ENCODE measurements around the gene IFNG-AS1. TPM values are rescaled to one million over a fixed set of nuclear protein-coding genes. Genes with fewer than 3 reads are reported as not detected.

Gene IFNG-AS1
- total RNA-seq, 1 donor: not detected

DNA sequence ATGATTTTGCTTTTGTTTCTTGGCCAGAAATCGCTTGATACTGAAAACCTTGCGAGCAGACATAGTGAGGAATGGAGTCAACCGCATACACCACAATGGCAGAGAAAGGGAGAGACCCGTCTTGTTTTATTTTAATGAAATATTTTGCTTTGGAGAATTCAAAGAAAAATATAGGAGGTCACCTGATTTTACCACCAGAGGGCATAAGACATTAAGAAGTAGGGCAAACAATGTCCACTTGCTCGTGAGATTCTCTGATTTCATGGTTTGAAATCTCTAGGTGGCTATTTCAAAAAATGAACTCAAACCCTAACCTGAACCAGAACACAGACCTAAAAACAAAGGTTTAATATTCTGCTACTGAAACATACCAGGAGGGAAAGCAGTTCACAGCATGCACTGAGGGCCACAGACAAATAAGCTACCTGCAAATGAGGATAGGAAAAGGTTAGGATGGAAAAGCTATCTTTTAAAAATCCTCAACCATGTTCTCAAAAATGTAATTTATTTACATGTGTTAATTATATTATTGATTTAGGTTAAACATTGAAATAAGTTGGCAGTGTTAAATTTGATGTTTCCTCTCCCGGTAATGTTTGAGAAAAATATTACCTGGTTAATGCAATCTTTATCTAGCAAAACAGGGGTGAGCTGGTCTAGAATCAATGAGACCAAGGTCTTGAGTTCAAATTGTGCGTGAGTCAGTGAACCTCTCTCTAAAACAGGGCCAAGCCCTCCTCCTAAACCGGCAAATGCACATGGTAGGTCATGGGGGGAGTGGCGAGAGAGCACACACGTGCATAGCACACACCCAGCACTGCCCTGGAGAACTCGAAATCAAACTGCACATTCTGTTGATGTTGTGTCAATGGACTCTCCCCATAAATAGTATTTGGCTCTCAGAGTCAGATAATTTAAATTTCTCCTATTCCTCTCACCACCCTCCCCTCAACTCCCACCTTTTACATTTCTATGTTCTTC is 12.5 kb downstream of the IFNG-AS1 start:
- H3K4me3 ChIP-seq (ENCODE audit: low read depth, low read length): no peak overlapping the region
- TF ChIP-seq, protein P1, sequence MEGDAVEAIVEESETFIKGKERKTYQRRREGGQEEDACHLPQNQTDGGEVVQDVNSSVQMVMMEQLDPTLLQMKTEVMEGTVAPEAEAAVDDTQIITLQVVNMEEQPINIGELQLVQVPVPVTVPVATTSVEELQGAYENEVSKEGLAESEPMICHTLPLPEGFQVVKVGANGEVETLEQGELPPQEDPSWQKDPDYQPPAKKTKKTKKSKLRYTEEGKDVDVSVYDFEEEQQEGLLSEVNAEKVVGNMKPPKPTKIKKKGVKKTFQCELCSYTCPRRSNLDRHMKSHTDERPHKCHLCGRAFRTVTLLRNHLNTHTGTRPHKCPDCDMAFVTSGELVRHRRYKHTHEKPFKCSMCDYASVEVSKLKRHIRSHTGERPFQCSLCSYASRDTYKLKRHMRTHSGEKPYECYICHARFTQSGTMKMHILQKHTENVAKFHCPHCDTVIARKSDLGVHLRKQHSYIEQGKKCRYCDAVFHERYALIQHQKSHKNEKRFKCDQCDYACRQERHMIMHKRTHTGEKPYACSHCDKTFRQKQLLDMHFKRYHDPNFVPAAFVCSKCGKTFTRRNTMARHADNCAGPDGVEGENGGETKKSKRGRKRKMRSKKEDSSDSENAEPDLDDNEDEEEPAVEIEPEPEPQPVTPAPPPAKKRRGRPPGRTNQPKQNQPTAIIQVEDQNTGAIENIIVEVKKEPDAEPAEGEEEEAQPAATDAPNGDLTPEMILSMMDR (IDR thresholded peaks at IDR 0.05; ENCODE audit: insufficient read depth, low read depth, low read length): peak; percentile 43
- DNase-seq (ENCODE audit: low read depth): peak; percentile 8

DNA sequence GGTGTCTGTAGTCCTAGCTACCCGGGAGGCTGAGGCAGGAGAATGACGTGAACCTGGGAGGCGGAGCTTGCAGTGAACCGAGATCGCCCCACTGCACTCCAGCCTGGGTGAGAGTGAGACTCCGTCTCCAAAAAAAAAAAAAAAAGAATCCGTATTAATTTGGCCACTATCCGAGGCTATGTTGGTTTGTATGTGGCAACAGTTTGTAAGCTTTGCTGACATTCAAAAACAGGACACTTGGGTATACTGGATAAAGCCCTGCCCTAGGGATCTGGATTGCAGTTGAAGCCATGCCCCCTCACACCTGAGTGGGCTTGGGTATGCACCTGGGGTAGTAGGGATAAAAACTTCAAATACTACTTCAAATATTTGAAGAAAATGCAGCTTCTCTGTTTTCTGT is 14.5 kb downstream of the IFNG-AS1 start:
- no peak overlapping the region for H3K4me3 ChIP-seq (ENCODE audit: low read depth, low read length)
- DNase-seq (ENCODE audit: low read depth): no peak
- TF ChIP-seq, protein P1 (IDR thresholded peaks at IDR 0.05; ENCODE audit: insufficient read depth, low read depth, low read length): no peak

DNA sequence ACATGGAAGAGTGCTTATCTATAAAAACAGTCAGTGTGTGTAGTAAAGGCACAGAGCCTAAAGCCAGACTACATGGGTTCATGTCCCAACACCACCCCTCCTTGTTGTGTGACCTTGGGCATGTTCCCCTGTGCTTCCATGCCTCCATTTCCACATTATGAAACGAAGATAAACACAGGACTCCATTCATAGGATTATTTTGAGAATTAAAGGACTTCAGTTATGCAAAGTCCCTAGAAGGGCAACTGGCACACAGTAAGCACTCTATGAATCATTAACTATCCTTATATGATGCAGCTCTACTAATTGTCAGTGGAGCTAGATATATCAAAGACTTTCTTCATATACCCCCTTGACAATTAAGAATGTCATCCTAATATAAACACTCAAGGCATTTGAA is 17.8 kb downstream of the IFNG-AS1 start:
- TF ChIP-seq, protein P1 (IDR thresholded peaks at IDR 0.05; ENCODE audit: insufficient read depth, low read depth, low read length): no peak
- no peak overlapping the region for H3K4me3 ChIP-seq (ENCODE audit: low read depth, low read length)
- no peak for DNase-seq (ENCODE audit: low read depth)

DNA sequence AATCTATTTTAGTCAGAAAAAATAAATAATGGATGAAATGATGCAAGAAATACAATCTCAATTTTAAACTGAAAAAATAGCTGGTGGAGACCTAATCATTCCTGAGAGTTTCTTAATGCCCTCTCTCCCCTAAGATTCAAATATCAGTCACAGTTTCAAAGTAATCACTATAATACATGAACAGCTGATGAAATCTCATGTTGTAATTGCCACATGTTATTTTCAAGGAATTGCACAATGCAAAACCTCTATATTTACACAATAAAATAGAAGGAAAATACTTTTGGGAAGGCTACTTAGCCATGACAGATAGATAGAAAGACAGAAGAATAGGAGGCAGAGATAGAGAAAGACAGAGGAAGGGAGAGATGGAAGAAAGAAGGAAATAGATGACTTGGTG is 18.2 kb downstream of the IFNG-AS1 start:
- DNase-seq (ENCODE audit: low read depth): peak; percentile 63

DNA sequence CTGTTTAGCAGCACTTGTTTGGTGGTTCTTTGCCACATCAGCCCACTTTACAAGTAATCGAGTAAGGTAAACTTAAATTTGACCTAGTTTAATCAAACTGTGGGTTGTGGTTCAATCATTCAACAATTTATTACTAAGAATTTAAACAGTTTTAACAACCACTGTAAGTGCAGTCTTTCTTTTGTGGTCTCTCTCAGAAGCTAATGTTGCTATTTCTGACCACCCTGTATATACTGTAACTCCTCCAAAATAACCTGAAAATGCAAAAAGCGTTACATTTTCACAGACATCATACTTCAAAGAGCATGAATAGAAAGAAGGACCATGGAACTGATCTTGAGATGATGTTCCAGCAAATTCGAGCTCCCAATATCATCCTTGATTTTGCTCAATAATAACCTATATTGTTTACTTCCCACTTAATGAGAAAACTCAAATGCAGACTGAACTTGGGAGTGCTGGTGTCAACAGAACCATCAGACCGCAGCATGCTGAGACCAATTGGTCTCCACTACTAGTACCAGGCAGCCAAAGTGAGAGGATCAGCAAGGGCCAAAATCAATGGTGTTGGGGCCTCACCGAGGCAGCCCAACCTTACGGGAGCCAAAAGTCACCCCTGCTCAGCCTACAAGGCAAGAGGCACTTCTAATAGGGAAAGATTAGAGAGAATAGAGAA is 22.1 kb downstream of the IFNG-AS1 start:
- H3K4me3 ChIP-seq (ENCODE audit: low read depth, low read length): no peak overlapping the region
- TF ChIP-seq, protein P1 (IDR thresholded peaks at IDR 0.05; ENCODE audit: insufficient read depth, low read depth, low read length): no peak
- no peak for DNase-seq (ENCODE audit: low read depth)

More for the DNA sequence above, 18.2 kb downstream of the IFNG-AS1 start:
- H3K4me3 ChIP-seq (ENCODE audit: low read depth, low read length): no peak overlapping the region
- TF ChIP-seq, protein P1 (IDR thresholded peaks at IDR 0.05; ENCODE audit: insufficient read depth, low read depth, low read length): no peak

DNA sequence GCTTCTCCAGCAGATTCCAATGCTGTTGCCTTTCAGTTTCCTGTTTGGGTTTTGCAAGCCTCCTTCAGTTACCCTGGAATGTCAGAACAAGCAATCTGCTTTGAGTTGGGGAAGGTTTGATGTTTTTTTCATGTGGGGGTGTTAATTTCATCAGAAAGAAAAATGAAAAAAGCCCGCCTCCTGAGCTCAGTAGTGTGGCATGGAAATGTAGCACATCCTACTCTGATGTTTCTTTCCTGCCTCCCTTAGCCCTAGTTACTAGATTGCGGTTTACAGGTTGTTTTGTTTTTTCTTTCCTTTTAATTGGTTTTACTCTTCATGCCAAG is 22.6 kb downstream of the IFNG-AS1 start:
- TF ChIP-seq, protein P1 (IDR thresholded peaks at IDR 0.05; ENCODE audit: insufficient read depth, low read depth, low read length): no peak
- DNase-seq (ENCODE audit: low read depth): peak; percentile 57
- H3K4me3 ChIP-seq (ENCODE audit: low read depth, low read length): no peak overlapping the region

Data from fibroblast of villous mesenchyme (primary cell).